VCaP (cell line): Measurements from ENCODE around the gene NEK1.

Source experiments
- H3K27ac ChIP-seq: fragments of 450-650 bp; 2 replicates; pipeline ENCODE4 v1.5.1; 2017
- TF ChIP-seq, protein P1 (sequence below): fragments of 450-650 bp; conservative IDR thresholded peaks from 2 replicates; pipeline ENCODE4 v1.5.1; 2017; ENCODE audit warnings: mild to moderate bottlenecking, moderate library complexity

NEK1 gene

DNA sequence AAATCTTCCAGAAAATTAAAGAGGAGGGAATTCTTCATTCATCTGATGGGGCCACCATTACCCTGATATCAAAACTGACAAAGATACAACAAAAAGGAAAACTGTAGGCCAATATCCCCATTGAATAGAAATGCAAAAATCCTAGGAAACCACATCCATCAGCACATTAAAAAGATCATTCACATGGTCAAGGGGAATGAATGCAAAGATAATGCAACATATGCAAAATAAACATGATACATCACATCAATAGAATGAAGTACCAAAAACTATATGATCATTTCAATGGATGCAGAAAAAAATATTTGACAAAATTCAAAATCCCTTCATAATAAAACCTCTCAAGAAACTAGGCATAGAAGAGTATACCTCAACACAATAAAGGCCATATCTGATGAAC, 232.7 kb downstream of the NEK1 start:
- no peak overlapping the region for H3K27ac ChIP-seq
- TF ChIP-seq, protein P1, sequence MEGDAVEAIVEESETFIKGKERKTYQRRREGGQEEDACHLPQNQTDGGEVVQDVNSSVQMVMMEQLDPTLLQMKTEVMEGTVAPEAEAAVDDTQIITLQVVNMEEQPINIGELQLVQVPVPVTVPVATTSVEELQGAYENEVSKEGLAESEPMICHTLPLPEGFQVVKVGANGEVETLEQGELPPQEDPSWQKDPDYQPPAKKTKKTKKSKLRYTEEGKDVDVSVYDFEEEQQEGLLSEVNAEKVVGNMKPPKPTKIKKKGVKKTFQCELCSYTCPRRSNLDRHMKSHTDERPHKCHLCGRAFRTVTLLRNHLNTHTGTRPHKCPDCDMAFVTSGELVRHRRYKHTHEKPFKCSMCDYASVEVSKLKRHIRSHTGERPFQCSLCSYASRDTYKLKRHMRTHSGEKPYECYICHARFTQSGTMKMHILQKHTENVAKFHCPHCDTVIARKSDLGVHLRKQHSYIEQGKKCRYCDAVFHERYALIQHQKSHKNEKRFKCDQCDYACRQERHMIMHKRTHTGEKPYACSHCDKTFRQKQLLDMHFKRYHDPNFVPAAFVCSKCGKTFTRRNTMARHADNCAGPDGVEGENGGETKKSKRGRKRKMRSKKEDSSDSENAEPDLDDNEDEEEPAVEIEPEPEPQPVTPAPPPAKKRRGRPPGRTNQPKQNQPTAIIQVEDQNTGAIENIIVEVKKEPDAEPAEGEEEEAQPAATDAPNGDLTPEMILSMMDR: no peak

DNA sequence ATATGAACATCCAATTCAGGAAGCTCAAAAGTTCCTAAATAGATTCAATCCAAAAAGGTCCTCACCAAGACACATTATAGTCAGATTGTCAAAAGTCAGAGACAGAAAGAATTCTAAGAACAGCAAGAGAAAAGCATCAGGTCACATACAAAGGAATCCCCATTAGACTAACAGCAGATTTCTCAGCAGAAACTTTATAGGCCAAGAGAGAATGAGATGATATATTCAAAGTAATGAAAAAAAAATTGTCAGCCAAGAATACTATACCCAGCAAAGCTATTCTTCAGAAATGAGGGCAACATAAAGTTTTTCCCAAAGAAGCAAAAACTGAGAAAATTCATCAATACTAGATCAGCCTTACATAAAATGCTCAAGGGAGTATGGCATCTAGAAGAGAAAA, 235.0 kb downstream of the NEK1 start:
- TF ChIP-seq, protein P1: no peak
- H3K27ac ChIP-seq: no peak overlapping the region

DNA sequence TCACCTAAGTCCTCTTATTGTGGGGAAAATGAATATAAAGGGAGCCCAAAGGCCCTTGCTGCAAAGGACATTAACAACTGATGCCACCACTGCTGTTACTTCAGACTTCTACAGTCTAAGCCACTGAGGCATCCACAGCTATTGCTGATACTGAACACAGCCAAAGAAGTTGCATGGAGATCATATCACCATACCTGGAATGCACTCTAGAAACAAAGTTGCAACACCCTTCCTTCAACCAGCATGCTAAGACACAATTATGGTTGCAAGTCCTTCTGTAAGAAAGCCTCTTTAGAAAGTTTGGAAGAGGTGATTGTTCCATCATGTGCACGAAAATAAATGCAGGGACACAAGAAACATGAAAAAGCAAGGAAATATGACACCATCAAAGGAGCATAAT, 236.0 kb downstream of the NEK1 start:
- TF ChIP-seq, protein P1: no peak
- no peak overlapping the region for H3K27ac ChIP-seq

DNA sequence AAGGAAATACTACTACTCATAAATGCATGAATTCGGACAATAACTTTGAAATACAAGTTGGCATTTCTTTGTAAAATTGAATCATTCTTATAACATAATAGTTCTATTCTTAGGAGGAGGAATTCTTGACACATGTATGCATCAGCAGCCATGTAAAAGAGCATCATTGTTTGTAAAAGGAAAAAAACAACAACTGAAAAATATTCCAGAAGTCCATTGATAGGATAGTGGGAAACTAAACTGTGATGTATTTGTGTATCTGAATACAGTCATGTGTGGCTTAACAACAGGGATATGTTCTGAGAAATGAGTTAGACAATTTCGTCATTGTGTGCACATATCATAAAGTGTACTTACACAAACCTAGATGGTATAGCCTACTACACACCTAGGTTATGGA, 239.6 kb downstream of the NEK1 start:
- TF ChIP-seq, protein P1: no peak
- H3K27ac ChIP-seq: no peak overlapping the region

DNA sequence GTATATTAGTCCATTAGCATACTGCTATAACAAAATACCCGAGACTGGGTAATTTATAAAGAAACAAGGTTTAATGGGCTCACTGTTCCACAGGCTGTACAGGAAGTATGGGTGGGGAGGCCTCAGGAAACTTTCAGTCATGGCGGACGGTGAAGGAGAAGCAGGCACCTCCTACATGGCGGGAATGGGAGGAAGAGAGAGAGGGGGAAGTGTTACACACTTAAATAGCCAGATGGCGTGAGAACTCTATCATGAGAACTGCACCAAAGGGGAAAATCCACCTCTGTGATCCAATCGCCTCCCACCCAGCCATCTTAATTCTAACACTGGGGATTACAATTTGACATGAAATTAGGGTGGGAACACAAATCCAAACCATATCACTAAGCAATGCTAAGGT, 242.7 kb downstream of the NEK1 start:
- H3K27ac ChIP-seq: no peak overlapping the region
- TF ChIP-seq, protein P1: no peak; the same call in 1 of the 2 replicates

DNA sequence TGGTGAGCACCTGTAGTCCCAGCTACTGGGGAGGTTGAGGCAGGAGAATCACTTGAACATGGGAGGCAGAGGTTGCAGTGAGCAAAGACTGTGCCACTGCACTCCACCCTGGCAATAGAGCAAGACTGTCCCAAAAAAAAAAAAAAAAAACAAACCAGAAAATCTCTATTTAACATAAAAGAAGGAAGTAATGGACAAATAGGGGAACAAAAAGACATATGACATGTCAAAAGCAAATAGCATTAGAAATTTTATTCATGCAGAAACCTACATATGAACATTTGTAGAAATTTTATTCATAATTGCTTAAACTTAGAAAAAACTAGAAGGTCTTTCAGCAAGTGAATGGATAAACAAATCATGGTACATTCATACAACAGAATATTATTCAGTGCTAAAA, 244.6 kb downstream of the NEK1 start:
- H3K27ac ChIP-seq: no peak overlapping the region
- TF ChIP-seq, protein P1: no peak

DNA sequence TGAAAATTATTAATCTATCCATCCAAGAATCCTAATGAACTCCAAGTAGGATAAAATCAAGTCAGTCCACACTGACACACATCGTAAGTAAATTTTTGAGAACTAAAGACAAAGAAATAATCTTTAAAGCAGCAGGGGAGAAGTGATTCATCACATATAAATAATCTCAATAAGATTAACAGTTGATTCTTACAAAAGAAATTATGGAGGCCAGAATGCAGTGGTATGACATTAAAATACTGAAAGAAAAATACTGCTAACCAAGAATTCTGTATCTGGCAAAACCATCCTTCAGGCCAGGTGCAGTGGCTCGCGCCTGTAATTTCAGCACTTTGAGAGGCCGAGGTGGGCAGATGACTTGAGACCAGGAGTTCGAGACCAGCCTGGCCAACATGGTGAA, 245.6 kb downstream of the NEK1 start:
- no peak overlapping the region for H3K27ac ChIP-seq
- TF ChIP-seq, protein P1: no peak

DNA sequence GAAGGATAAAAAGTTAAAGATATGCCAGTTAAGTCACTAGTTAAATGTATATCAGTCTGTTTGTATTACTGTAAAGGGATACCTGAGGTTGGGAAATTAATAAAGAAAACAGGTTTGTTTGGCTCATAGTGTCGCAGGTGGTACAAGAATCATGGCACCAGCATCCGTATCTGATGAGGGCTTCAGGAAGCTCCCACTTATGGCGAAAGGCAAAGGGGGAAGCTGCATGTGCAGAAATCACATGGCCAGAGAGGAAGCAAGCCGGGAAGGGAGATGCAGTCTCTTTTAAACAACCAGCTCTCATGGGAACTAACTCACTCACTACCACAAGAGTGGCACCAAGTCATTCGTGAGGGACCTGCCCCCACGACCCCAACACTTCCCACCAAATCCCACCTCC, 249.8 kb downstream of the NEK1 start:
- no peak overlapping the region for H3K27ac ChIP-seq
- TF ChIP-seq, protein P1: no peak
